Uterus (tissue), 4 donors: ENCODE data around the gene ELMO1. TPM values are rescaled to one million over a fixed set of nuclear protein-coding genes. Genes with fewer than 3 reads are reported as not detected.

Source experiments
- DNase-seq, 2 donors: peaks; one replicate each; pipeline ENCODE4 v3.0.0-alpha.2; 2019 to 2020
- H3K27ac ChIP-seq, 2 donors: fragments of 200-600 bp; sonication (generic); 1 replicate in 1 of 2; 2 replicates in 1 of 2; pipeline ENCODE4 v1.5.1; 2016 to 2018
- H3K27me3 ChIP-seq, 2 donors: fragments of 200-600 bp; sonication (generic); one replicate each; pipeline ENCODE4 v1.5.1; 2018 to 2019; ENCODE audit warnings: control low read depth in 1 of 2
- H3K36me3 ChIP-seq, 2 donors: fragments of 200-600 bp; sonication (generic); one replicate each; pipeline ENCODE4 v1.5.1; 2019; ENCODE audit warnings: control low read depth in 1 of 2
- H3K4me1 ChIP-seq, 2 donors: fragments of 200-600 bp; sonication (generic); one replicate each; pipeline ENCODE4 v1.5.1; 2018 to 2019; ENCODE audit warnings: control low read depth in 1 of 2
- H3K4me3 ChIP-seq, 2 donors: fragments of 200-600 bp; sonication (generic); 1 replicate in 1 of 2; 2 replicates in 1 of 2; pipeline ENCODE4 v1.5.1; 2018 to 2019; ENCODE audit warnings: mild to moderate bottlenecking in 1 of 2
- H3K9me3 ChIP-seq, 2 donors: fragments of 200-600 bp; sonication (generic); one replicate each; pipeline ENCODE4 v1.5.1; 2019; ENCODE audit warnings: control low read depth in 1 of 2
- POLR2A ChIP-seq, 2 donors: fragments of 450-650 bp; IDR thresholded peaks; one replicate each; pipeline ENCODE4 v1.6.1; 2016; ENCODE audit warnings: antibody characterized with exemption in 2 of 2, mild to moderate bottlenecking in 1 of 2, moderate library complexity in 1 of 2
- intact Hi-C: fragments of 100-400 bp; cut with DNase I; formaldehyde crosslinking; loops from one replicate; pipeline ENCODE4 v1.15.1; 2023; ENCODE audit warnings: low total_unique reads
- total RNA-seq, 4 donors: library from RNA; depleted of rRNA in 3 of 4; stranded (reverse); fragments of >200 nt in 3 of 4; gene quantifications; one replicate each; pipeline versions ENCODE4 v1.1.0 to v1.2.4, GENCODE V29; 2014 to 2023
- TF ChIP-seq, protein P1 (sequence below), 4 experiments: fragments of 200-600 bp in 2 of 4; fragments of 450-650 bp in 2 of 4; sonication (generic) in 2 of 4; IDR thresholded peaks; one replicate each; pipeline ENCODE4 v1.5.1; 2016 to 2019; ENCODE audit warnings: antibody characterized with exemption in 4 of 4, mild to moderate bottlenecking in 2 of 4, moderate library complexity in 1 of 4
- donor health status: DM: yes; HTN: yes; CAD: no.

Gene ELMO1
- total RNA-seq, 4 donors from 2014 or later, result 37.9 to 64.7 (median 55.5) TPM

DNA sequence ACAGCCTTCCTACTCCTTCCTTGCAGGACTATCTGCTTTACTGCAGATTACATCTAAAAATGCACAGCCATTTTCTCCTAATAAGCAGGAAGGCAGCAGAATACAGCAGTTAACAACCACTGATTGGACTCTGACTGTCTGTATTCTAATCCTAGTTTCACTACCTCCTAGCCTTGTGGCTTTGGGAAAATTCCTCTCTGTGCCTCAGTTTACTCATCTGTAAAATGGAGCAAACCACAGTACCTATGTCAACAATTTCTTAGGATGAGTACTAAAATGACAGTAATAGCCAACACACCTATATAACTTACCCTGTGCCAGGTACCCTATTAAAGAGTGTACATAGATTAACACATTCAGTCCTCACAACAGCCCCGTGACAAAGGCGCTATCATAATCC, 89.5 kb downstream of the ELMO1 start:
- no peak overlapping the region for H3K4me3 ChIP-seq
- H3K27me3 ChIP-seq, result no peaks in the 10 kb centered on the region
- H3K27ac ChIP-seq, result no peak overlapping the region
- no peaks in the 10 kb centered on the region for H3K9me3 ChIP-seq
- no peak for DNase-seq
- H3K36me3 ChIP-seq, result no peaks in the 10 kb centered on the region
- H3K4me1 ChIP-seq, result no peaks in the 10 kb centered on the region
- intact Hi-C loops, result no loop called here
- TF ChIP-seq, protein P1, sequence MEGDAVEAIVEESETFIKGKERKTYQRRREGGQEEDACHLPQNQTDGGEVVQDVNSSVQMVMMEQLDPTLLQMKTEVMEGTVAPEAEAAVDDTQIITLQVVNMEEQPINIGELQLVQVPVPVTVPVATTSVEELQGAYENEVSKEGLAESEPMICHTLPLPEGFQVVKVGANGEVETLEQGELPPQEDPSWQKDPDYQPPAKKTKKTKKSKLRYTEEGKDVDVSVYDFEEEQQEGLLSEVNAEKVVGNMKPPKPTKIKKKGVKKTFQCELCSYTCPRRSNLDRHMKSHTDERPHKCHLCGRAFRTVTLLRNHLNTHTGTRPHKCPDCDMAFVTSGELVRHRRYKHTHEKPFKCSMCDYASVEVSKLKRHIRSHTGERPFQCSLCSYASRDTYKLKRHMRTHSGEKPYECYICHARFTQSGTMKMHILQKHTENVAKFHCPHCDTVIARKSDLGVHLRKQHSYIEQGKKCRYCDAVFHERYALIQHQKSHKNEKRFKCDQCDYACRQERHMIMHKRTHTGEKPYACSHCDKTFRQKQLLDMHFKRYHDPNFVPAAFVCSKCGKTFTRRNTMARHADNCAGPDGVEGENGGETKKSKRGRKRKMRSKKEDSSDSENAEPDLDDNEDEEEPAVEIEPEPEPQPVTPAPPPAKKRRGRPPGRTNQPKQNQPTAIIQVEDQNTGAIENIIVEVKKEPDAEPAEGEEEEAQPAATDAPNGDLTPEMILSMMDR (IDR thresholded peaks at IDR 0.05), result no peak
- TF ChIP-seq POLR2A (IDR thresholded peaks at IDR 0.05), result no peak

- Histone ChIP-seq H3K4me1 (no peaks in the 10 kb centered on the region), H3K27me3 (no peaks in the 10 kb centered on the region), H3K4me3 (no peak overlapping the region), H3K9me3 (no peaks in the 10 kb centered on the region), H3K27ac (no peak overlapping the region), H3K36me3 (no peaks in the 10 kb centered on the region)
- intact Hi-C loops, result no loop called here
- TF ChIP-seq POLR2A (IDR thresholded peaks at IDR 0.05), result no peak
- TF ChIP-seq, protein P1 (IDR thresholded peaks at IDR 0.05), result no peak
- DNase-seq, result no peak
Measured at GRCh38 chr7:37357637-37357996, 91.0 kb downstream of the ELMO1 start.

DNA sequence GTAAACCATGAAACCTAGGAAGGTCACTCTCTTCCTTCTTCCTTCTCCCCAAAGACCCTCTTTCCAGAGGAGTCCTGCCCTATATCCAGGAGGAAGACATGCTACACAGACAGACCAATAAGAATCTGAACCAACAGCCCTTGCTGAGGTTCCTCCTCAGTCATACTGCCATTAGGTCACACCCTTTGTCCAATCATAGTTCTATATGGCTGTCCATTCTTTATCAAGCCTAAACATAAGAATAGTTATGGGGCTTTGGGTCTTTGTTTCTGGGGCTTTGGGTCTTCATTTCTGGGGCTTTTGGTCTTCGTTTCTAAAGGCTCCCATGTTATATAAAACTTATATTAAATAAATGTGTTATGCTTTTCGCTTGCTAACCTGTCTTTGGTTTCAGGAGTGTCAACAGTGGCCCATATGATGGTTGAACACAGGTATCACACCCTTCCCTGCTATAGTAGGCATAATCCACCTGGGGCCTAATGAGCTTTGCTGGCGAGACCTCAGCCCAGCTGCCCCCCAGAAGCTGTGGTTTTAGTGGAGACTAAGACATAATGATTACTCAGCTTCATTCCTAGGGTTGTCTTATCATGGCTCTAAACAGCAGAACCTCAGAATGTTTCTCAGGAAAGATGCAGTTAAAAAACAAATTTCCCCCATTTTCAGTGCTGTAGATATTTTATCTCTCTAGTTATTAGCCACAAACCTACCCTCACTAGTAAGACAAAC, 91.6 kb downstream of the ELMO1 start:
- H3K9me3 ChIP-seq, result no peaks in the 10 kb centered on the region
- H3K4me1 ChIP-seq, result no peaks in the 10 kb centered on the region
- no peaks in the 10 kb centered on the region for H3K27me3 ChIP-seq
- no peak overlapping the region for H3K27ac ChIP-seq
- intact Hi-C loops, result no loop called here
- no peaks in the 10 kb centered on the region for H3K36me3 ChIP-seq
- TF ChIP-seq POLR2A (IDR thresholded peaks at IDR 0.05), result no peak
- TF ChIP-seq, protein P1 (IDR thresholded peaks at IDR 0.05), result no peak
- no peak for DNase-seq
- no peak overlapping the region for H3K4me3 ChIP-seq

DNA sequence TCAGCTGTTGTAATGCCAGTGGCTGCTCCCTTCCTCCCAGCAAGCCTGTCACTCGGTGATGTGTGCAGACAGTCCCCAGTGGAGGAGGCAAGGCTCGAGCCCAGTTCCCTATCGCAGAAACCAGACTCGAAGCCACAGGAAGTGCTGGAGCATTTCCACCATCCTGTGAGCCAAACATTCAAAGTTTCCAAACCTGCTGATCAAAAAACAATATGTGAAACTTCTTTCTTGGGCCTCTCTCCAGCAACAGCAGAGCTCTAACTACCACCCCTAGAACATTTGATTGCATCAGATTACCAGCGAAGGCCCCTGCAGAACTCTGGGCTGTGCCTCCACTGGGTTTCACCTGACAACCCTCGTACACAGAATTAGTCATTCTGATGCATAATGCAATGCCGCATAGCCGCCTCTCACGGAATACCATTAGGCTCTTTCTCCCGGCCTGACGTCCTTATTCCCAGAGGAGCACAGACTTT, 94.0 kb downstream of the ELMO1 start:
- DNase-seq, result peak; percentile 50
- no peak for TF ChIP-seq POLR2A (IDR thresholded peaks at IDR 0.05)
- TF ChIP-seq, protein P1 (IDR thresholded peaks at IDR 0.05), result no peak
- Histone ChIP-seq H3K4me1 (no peaks in the 10 kb centered on the region), H3K27me3 (no peaks in the 10 kb centered on the region), H3K9me3 (no peaks in the 10 kb centered on the region), H3K27ac (peak overlapping the region; percentile 42 to 72), H3K4me3 (no peak overlapping the region), H3K36me3 (no peaks in the 10 kb centered on the region)
- intact Hi-C loops, result no loop called here

DNA sequence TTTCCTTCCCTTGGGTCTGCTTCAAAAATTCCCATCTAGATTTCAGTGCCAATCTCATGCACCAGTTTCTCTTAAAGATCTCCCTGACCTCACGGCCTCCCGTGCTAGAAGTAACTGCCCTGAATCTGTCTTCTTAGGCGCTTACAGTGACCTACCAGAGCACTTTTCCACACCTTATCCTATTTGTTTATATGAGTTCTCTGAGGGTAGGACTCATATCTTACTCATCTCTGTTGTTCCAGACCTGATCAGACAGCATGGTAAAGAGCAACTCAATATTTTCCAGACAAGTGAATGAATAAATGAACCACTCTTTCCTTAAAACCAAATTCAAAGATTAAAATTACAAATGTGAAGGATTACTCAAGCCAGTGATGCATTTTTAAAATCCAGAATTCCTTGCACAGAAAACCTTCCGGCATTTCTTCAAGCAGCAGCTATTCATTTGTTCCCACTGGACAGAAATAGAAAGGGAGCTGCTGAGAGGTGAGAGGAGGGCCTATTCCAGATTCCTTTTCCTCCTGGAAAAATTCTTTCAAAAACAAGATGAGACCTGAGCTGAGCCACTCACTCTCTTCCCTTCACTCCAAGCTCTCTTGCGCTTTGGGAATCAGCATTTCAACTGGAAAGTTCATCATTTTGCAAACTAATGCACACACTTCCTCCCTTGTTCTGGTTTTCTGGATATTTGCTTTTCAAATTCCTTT, 94.6 kb downstream of the ELMO1 start:
- no peaks in the 10 kb centered on the region for H3K36me3 ChIP-seq
- no peak overlapping the region for H3K4me3 ChIP-seq
- TF ChIP-seq, protein P1 (IDR thresholded peaks at IDR 0.05), result no peak
- no peak for TF ChIP-seq POLR2A (IDR thresholded peaks at IDR 0.05)
- H3K9me3 ChIP-seq, result no peaks in the 10 kb centered on the region
- no peak for DNase-seq
- H3K4me1 ChIP-seq, result no peaks in the 10 kb centered on the region
- peak overlapping the region; percentile 7 to 72 for H3K27ac ChIP-seq
- H3K27me3 ChIP-seq, result no peaks in the 10 kb centered on the region
- intact Hi-C loops, result no loop called here
